AG10803 (cell line): ENCODE data around the gene ZFP42.
"Not testable (repeated sequence)": the region's sequence is repeated elsewhere in the genome, so short reads cannot be mapped to it uniquely, and the experiment has no call there.

Experiments used
- DNase-seq: peaks from one replicate; pipeline ENCODE4 v3.0.0; 2010; ENCODE audit warnings: low read depth
- H3K4me3 ChIP-seq: 2 replicates; pipeline ENCODE4 v1.5.1; 2011; ENCODE audit warnings: mild to moderate bottlenecking, low read length, control low read depth
- CTCF ChIP-seq: conservative IDR thresholded peaks from 2 replicates; pipeline ENCODE4 v1.5.1; 2011; ENCODE audit warnings: mild to moderate bottlenecking, low read length, control low read depth, inconsistent platforms

ZFP42 gene

DNA sequence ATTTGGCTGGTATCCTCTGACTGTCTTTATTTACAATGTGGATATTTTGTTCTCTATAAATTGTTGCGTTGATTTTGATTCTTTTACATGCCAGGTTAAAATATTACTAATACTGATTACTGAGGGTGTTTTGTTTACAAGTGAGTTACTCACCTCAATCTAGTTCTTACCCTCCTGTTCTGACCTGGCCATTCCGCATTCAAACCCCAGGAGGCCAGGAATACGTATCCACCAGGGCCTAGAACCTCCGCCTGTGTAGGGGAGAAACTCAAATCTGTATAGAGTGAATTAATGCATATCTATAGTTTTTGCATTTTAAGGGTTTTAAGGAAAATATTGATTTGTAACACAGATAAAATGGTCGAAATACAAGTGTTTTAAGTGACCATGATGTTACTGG lies 2.6 kb upstream of the ZFP42 start:
- no peak overlapping the region for H3K4me3 ChIP-seq
- no peak for DNase-seq
- no peak for TF ChIP-seq CTCF

GRCh38 chr4:187993827-187994226 lies 1.7 kb upstream of the ZFP42 start:
- no peak for DNase-seq
- no peak overlapping the region for H3K4me3 ChIP-seq

GRCh38 chr4:187996502-187997177 lies 1.1 kb downstream of the ZFP42 start:
- H3K4me3 ChIP-seq = no peak overlapping the region
- TF ChIP-seq CTCF = no peak
- no peak for DNase-seq

More at GRCh38 chr4:187993827-187994226, 1.7 kb upstream of the ZFP42 start:
- no peak for TF ChIP-seq CTCF

DNA sequence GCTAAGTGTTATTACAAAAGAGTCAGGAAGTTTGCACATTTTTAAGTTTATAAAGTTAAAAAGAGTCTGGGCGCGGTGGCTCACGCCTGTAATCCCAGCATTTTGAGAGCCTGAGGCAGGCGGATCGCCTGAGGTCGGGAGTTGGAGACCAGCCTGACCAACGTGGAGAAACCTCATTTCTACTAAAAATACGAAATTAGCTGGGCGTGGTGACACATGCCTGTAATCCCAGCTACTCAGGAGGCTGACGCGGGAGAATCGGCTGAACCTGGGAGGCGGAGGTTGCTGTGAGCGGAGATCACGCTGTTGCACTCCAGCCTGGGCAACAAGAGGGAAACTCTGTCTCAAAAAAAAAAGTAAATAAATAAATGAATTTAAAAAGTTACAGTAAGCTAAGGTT lies 2.4 kb downstream of the ZFP42 start:
- H3K4me3 ChIP-seq, DNase-seq: not testable (repeated sequence)

DNA sequence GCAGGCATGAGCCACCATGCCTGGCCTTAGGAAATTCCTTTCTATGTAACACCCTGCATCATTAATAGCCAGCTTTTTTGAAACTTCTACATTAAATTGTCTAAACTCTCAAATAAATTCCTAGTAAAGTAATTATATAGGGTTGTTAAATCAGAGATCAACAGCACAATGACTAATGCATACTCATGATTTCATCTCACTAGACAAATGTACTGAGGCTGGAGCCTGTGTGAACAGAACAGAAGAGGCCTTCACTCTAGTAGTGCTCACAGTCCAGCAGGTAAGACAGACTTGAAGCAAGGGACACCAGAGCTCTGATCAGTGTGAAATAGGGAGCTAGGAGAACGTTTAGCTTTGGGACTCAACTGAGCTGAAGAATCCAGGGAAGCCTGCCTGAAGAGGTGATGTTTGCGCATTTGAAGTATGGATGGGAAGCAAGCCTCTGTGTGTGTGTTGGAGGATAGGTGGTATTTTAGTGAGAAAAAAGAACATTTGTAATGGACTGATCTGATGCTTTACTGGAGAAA lies 3.9 kb downstream of the ZFP42 start:
- H3K4me3 ChIP-seq = no peak overlapping the region
- DNase-seq = no peak
- TF ChIP-seq CTCF = no peak

DNA sequence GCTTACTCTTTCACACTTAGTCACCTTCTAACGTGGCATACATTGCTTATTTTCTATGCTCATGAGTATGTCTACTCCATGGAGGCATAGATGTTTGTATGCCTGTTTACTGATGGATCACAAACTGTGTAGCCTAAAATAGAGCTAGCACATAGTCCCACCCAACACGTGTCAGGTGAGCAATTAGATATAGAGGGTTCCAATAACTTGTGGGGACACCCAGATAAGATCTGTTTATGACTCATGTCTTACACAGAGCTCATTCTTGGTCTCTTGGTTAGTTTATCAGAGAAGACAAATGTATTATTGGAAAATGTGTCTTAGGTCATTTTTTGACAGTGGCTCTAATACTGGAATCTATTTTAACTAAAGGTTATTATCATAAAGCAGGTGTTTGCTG lies 6.8 kb downstream of the ZFP42 start:
- no peak for TF ChIP-seq CTCF
- H3K4me3 ChIP-seq = no peak overlapping the region
- no peak for DNase-seq

GRCh38 chr4:188002751-188003150 lies 7.2 kb downstream of the ZFP42 start:
- DNase-seq = no peak
- H3K4me3 ChIP-seq = no peak overlapping the region
- TF ChIP-seq CTCF = no peak

DNA sequence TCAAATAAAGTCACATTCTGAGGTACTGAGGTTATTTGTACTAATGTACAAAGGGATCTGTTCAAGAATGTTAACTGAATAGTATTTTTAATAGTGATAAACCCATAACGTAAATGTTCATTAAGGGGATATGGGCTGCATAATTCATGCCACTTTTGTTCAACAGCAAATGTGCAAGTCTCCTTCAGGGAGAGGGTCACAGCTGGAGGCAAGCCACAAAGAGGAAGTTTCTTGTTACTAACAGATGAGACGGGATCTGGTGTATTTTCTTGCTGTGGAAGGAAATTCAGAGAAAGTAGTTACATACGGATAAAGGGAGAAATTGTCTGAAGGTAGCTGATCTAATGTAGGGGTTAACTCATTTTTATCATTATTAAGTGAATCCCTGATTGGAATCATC lies 10.0 kb downstream of the ZFP42 start:
- no peak for DNase-seq

More for the DNA sequence above, 10.0 kb downstream of the ZFP42 start:
- H3K4me3 ChIP-seq = no peak overlapping the region
- TF ChIP-seq CTCF = no peak
